GM19099 (cell line): ENCODE measurements around the gene PALD1.

Experiments
- POLR2A ChIP-seq: IDR thresholded peaks from 3 replicates; pipeline ENCODE4 v1.6.1; 2011; ENCODE audit warnings: low read depth; ENCODE audit not compliant: insufficient read length; ENCODE audit errors: extremely low read depth

The PALD1 gene

GRCh38 chr10:70466951-70467350 is 11.6 kb upstream of the PALD1 start:
- no peak for TF ChIP-seq POLR2A

GRCh38 chr10:70472799-70473454 is 5.6 kb upstream of the PALD1 start:
- no peak for TF ChIP-seq POLR2A

- TF ChIP-seq POLR2A, result no peak
These were observed 3.8 kb upstream of the PALD1 start for GRCh38 chr10:70474780-70475179.

- TF ChIP-seq POLR2A, result no peak
These were observed 2.9 kb upstream of the PALD1 start for GRCh38 chr10:70475661-70476060.

- TF ChIP-seq POLR2A, result no peak
These were observed 2.1 kb upstream of the PALD1 start for GRCh38 chr10:70476249-70477035.

GRCh38 chr10:70477661-70478162 is 855 bp upstream of the PALD1 start:
- TF ChIP-seq POLR2A, result no peak

GRCh38 chr10:70479165-70479581 is 606 bp downstream of the PALD1 start:
- TF ChIP-seq POLR2A, result no peak

- TF ChIP-seq POLR2A, result no peak
These were observed 1.2 kb downstream of the PALD1 start for GRCh38 chr10:70479626-70480238.

GRCh38 chr10:70480239-70480861 is 1.8 kb downstream of the PALD1 start:
- TF ChIP-seq POLR2A, result no peak

GRCh38 chr10:70481105-70481504 is 2.5 kb downstream of the PALD1 start:
- TF ChIP-seq POLR2A, result no peak

GRCh38 chr10:70481831-70482530 is 3.4 kb downstream of the PALD1 start:
- no peak for TF ChIP-seq POLR2A

- no peak for TF ChIP-seq POLR2A
These were observed 4.6 kb downstream of the PALD1 start for GRCh38 chr10:70482982-70483760.

- TF ChIP-seq POLR2A, result no peak
These were observed 9.3 kb downstream of the PALD1 start for GRCh38 chr10:70487824-70488223.

- TF ChIP-seq POLR2A, result no peak
These were observed 11.6 kb downstream of the PALD1 start for GRCh38 chr10:70490142-70490541.
